NCI-H2196 treated with DMSO at 0.1 percent for 48 hours (cell line): Measurements from ENCODE around the gene IGSF3.
"Not testable (repeated sequence)": the region's sequence is repeated elsewhere in the genome, so short reads cannot be mapped to it uniquely, and the experiment has no call there.

Experiments
- DNase-seq: peaks from one replicate; lab custom pipeline; 2025; ENCODE audit not compliant: unreplicated experiment; lab: John Stamatoyannopoulos, UW

IGSF3 gene

DNA sequence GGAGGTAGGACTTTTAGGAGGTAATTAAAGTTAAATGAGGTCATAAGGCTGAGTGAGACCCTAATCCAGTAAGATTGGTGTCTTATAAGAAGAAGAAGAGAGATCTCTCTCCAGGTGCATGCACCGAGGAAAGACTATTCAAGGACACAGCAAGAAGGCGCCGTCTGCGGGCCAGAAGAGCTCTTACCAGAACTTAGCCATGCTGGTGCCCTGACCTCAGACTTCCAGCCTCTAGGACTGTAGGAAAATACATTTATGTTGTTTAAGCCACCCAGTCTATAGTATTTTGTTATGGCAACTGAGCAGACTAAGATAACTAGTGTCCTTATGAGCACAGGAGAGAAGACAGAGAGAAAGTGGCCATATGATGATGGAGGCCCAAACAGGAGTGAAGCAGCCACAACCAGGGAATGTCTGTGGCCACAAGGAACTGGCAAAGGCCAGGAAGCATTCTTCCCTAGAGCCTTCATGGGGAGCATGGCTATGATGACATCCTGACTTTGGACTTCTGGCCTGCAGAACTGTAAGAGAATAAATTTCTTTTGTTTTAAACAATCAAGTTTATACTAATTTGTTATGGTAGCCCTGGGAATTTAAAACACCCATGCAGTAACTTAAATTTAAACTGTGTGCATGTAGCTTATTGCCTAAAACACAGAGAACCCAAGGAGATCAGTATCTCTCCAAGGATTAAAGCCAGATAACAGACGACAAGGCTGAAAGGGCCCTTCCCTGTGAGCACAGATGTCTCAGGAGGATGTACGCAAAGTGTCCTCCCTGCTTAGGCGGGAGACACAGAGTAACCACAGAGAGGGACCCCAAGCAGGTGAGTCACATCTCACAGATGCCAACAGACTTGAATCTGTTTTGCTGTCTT, 86.8 kb downstream of the IGSF3 start:
- DNase-seq: no peak

DNA sequence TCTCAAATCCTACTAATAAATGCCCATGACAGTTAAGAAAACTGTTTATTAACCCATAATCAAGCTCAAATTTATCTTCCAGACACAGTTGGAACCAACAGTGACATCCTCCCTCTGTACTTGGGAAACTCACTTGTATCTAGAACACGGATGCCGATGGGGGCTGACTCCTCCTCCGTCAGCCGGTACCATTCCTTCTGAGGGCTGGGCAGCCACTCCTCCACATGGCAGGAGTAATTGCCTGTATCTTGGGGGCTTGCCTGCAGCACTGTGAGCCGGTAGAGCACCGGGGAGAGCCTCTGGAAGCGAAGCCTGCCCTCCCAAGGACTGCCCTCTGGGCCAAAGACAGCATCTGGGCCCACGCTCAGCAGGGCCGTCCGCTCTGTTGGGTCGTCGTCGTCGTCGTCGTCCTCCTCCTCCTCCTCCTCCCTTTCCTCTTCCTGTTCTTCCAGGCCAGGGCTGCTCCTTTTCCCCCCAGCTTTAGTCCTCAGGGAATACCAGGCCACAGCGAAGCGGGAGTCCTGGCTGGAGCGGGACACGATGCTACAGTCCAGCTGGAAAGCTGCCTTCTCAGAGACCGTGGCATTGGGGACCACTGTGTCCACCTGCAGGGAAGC, 88.2 kb downstream of the IGSF3 start:
- DNase-seq: no peak

DNA sequence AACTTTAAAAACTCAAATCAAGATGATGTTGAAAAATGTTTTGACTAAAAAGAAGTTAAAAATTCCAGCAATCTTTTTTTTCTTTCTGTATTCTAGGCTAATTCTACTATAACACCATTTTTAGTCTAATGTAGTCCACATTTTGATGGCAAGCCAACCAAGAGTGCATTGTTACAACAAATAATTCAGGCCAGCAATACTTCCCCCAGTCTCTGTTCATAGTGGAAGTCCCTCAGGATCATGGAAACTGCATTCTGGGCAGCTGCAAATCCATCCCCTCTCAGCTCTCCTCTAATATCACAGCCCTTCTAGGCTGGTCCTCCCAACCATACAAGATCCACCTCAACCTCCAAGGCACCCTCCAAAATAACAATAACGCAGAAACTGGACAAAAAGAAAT, 89.0 kb downstream of the IGSF3 start:
- no peak for DNase-seq

DNA sequence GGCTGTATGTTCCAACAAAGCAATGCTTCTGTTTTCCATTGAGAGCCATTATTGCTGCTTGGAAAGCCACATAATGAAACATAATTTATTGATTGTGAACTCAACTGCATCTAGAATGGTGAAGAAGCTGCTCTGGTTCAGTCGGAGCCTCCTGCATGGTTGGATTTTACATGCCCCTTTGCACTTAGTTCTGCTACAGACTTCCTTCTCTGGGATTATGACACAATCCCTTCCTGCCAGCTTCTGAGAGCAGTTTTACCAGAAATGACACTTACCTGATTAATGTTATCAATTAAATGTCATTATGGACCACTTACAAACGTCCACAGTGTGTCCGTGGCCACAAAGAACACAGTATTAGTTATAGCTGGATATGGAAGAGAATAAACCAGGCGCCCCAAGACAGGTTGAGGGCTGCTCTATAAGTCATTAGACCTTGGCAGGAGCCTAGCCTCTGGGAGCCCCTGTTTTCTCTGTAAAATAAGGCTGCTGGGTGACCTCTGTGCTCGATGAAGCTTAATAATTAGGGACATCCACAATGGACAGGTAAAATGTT, 89.7 kb downstream of the IGSF3 start:
- DNase-seq: no peak

- peak; percentile 40 for DNase-seq
Observed at GRCh38 chr1:116574581-116575291, 92.8 kb downstream of the IGSF3 start.

- no peak for DNase-seq
Observed at GRCh38 chr1:116573431-116574095, 94.0 kb downstream of the IGSF3 start.

- no peak for DNase-seq
Observed at GRCh38 chr1:116572771-116573430, 94.6 kb downstream of the IGSF3 start.

- no peak for DNase-seq
Observed at GRCh38 chr1:116572099-116572498, 95.4 kb downstream of the IGSF3 start.

GRCh38 chr1:116571215-116571919, 96.2 kb downstream of the IGSF3 start:
- no peak for DNase-seq

DNA sequence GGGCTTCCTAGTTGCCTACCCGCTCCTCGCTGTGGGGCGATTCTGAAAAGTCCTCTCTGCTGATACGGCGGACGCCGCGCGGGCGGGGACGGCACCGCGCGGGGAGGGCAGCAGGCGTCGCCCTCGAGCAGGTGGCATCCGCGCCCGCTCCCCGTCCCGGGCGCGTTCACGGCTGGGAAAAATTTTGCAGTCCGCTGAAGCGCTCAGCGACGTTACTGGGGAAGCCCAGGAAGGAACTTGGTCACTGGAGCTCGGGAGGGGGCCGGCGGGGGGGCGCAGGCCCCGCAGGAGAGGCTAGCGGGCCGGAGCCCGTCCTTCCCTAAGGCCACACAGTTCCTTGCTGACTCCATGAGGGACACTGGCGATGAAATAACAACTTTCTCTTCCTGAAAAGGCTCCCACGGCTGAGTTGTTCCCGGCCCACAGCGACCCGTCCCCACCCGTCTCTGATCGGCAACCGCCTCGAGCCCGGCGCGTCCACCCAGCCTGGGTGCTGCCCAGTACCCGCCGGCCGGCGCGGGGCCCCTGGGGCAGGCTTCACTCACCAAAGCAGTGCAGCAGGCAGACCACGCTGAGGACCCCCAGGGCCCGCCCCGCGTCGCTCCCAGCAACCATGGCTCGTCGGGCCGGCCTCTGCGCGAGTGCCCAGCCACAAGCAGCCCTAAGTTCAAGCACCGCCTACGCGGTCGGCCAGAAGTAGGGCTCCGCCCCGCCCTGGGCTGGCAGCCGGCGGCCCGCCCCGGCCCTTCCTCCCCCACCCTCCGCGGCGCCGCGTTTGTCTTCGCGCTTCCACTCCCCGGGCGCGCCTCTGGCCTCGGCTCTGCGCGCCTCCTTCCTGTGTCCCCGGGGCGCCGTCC, 96.9 kb downstream of the IGSF3 start, which contains the start of gene CD58:
TSS of gene CD58 (minus strand) at position 669 of the 857 bp plus-strand sequence. CDS start at position 615, 54 bp downstream.
- peak; percentile 74 for DNase-seq

DNA sequence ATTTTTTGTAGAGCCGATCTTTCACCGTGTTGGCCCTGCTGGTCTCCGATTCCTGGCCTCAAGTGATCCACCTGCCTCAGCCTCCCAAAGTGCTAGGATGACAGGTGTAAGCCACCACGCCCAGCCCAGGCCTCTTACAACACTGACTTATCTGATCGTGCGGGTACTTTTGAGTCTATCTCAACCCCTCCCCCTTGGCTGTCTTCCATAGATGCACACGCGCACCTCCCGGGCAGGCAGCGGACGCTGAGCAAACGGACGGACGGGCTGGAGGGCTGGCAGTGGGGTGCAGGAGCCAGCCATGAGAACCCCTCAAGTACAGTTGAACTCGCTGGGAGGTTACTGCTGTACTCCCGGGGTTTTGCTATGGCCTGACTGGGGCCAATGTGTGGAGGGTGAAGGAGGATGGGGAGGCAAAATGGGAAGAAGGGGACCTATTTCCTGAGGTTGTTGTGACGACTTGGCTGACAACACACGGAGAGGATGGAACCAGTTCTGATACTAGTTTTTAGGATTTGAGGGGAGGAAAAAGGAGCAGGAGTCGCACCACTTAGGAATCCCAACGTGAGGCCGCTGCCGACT, 97.7 kb downstream of the IGSF3 start:
- no peak for DNase-seq

- no peak for DNase-seq
Observed at GRCh38 chr1:116569381-116569670, 98.2 kb downstream of the IGSF3 start.

DNA sequence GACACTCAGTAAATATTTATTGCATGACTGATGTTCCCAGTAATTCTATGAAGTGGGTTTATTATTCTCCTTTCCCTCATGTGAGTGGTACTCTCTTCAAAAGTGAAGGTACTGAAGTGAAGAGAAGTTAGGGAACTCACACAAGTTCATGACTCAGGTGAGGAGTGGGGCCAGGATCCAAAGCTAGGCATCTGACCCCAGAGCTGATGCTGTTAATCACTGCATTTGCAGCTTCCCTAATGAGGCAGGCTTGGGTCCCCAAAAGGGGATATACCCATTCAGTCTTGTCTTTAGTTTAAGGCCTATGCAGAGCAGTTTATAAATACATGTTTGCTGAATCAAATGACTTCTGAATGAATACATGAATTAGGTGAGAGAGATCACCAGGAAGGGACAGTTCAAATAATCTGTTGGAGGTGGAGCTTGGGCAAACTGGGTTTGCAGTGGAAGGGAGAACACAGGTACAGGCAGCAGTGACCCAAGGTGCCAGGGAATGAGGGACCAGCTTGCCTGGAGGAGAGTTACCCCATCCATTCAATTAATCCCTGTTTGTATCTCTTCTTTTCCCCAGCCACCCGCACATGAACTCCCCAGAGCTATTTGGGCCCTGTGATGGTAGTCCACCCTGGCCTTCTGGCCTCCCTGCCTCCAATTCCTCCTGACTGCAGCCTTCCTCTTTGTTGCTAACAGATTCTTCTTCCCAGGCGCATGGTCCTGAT, 98.7 kb downstream of the IGSF3 start:
- no peak for DNase-seq

- DNase-seq: no peak
Observed at GRCh38 chr1:116567790-116568661, 99.5 kb downstream of the IGSF3 start.

DNA sequence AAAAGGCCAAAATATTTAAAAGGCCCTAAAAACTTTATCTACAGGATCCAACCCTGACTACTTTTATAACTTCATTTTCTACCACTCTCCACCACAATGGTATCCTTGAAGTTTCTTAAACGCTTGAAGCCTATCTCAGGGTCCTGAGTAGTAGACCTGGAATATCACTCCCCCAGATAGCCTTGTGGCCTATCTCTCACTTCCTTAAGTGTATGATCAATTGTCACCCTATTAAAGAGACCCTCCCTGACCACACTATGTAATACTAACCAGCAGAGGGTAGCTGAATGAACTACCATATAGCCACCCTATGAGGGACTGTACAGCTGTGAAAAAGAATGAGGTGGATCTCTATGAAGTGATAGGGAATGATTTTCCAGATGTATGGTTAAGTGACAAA, 102.3 kb downstream of the IGSF3 start:
- DNase-seq: no peak

DNA sequence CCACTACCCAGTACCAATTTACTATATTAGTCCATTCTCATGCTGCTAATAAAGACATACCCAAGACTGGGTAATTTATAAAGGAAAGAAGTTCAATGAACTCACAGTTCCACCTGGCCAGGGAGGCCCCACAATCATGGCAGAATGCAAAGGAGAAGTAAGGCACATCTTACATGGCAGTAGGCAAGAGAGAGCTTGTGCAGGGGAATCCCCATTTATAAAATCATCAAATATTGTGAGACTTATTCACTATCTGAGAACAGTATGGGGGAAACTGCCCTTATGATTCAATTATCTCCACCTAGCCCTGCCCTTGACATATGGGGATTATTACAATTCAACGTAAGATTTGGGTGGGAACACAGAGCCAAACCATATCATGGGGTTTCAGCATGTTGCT, 103.1 kb downstream of the IGSF3 start:
- DNase-seq: no peak

GRCh38 chr1:116562465-116562864, 105.1 kb downstream of the IGSF3 start:
- DNase-seq: not testable (repeated sequence)
